ENCODE data around the gene BIVM. TPM values are rescaled to one million over a fixed set of nuclear protein-coding genes. Genes with fewer than 3 reads are reported as not detected.

BIVM gene
- total and polyA plus RNA-seq, 2 experiments from 2014 or later, result 3.2 to 4.2 TPM

DNA sequence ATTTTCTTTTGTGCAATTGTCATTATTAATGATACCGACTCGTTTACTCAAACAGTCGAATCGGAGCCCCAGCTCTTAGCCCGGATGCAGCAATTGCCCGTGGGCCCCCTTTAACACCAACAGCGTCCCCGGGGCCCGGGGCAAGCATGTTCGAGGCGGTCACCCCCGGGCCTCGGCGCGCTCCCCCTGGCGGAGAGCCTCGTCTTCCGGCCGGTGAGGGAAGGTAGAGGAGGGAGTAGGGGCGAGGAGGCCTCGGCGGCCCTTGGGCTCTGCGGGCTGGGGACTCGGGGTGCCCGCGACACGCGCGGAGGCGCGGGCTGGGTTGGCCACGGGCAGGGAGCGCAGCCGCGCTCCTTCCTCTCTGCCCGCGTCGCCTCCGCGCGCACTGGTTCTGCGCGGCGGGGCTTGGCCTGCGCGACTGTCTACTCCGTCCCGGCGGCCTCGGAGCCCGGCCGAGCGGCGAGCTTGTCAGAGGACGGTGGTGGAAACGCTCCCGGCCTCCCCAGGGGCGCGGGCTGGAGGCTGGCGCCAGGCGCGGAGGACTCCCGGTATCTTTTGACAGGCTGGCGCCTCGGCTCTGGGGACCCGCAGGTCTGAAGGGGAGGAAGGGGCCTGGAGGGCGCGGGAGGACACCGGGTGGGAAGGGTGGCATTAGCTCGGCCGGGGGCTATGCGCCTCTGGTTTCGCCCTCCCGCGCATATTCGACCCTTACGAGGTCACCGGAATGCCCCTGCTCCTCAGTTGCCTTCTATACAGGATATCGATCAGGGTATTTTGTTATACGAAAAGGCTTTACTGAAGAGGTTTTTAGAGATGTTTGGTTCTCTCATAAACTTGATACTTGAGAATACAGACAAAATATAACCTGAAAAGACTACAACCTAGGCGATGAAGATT, 1.5 kb downstream of the BIVM start:
- Mint-ChIP-seq H3K4me3 (peak overlapping the region; percentile 93), H3K4me1 (0 out of 3 replicates have a peak, but pooled peaks cover 2% of the 10 kb centered on the region), H3K27me3 (ENCODE audit: insufficient read depth, low read depth, poor library complexity) (peaks cover 14% of the 10 kb centered on the region), H3K27ac (no peak overlapping the region), H3K9me3 (no peaks in the 10 kb centered on the region), H3K36me3 (ENCODE audit: low read depth) (no peaks in the 10 kb centered on the region; the same call in 2 of the 3 replicates)
- peaks cover 39% of the 10 kb centered on the region for H3K27me3 ChIP-seq (ENCODE audit: insufficient read depth)
- peaks cover 9% of the 10 kb centered on the region; the same call in 1 of the 2 replicates for H3K79me2 ChIP-seq (replicated peaks; ENCODE audit: insufficient read depth)
- H3K9me2 ChIP-seq (ENCODE audit: insufficient read depth), result no peaks in the 10 kb centered on the region
- no peaks in the 10 kb centered on the region for H3K36me3 ChIP-seq (ENCODE audit: insufficient read depth)
- no peak overlapping the region for H3K27ac ChIP-seq (ENCODE audit: low read depth)
- H3F3A ChIP-seq (replicated peaks; ENCODE audit: low read depth), result 0 out of 2 replicates have a peak, but pooled peaks cover 3% of the 10 kb centered on the region
- H2AFZ ChIP-seq, result peak overlapping the region; percentile 97
- TF ChIP-seq EZH2 (IDR thresholded peaks at IDR 0.05; ENCODE audit: low read depth, unreplicated experiment), result peak; percentile 11
- TF ChIP-seq CREB1 (CRISPR knock-in tag; IDR thresholded peaks at IDR 0.05; ENCODE audit: low read depth), result no peak
- TF ChIP-seq, protein P1, sequence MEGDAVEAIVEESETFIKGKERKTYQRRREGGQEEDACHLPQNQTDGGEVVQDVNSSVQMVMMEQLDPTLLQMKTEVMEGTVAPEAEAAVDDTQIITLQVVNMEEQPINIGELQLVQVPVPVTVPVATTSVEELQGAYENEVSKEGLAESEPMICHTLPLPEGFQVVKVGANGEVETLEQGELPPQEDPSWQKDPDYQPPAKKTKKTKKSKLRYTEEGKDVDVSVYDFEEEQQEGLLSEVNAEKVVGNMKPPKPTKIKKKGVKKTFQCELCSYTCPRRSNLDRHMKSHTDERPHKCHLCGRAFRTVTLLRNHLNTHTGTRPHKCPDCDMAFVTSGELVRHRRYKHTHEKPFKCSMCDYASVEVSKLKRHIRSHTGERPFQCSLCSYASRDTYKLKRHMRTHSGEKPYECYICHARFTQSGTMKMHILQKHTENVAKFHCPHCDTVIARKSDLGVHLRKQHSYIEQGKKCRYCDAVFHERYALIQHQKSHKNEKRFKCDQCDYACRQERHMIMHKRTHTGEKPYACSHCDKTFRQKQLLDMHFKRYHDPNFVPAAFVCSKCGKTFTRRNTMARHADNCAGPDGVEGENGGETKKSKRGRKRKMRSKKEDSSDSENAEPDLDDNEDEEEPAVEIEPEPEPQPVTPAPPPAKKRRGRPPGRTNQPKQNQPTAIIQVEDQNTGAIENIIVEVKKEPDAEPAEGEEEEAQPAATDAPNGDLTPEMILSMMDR (conservative IDR thresholded peaks at IDR 0.05; ENCODE audit: low read depth in 2 of 2), result peak; percentile 69 to 81
- H3K4me3 ChIP-seq, result peak overlapping the region; percentile 76
- H3K4me1 ChIP-seq (ENCODE audit: insufficient read depth), result peaks cover 6% of the 10 kb centered on the region
- peak; percentile 83 for ATAC-seq
- H3K4me2 ChIP-seq, result peak overlapping the region; percentile 88
- peak; percentile 85 for DNase-seq (ENCODE audit: low spot score)
- H4K20me1 ChIP-seq (replicated peaks; ENCODE audit: insufficient read depth), result no peaks in the 10 kb centered on the region

DNA sequence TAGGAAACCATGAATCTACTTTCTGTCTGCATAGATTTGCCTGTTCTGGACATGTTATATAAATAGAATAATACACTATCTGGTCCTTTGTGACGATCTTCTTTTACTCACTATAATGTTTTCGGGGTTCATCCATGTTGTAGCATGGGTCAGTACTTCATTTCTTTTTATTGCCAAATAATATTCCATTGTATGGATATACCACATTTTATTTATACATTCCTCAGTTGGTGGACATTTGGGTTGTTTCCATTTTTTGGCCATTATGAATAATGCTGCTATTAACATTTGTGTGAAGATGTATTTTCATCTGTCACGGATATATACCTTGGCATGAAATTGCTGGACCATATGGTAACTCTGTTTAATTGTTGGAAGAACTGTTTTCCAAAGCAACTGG, 6.8 kb downstream of the BIVM start:
- Histone ChIP-seq H3K9me2 (ENCODE audit: insufficient read depth) (no peaks in the 10 kb centered on the region), H3K4me3 (no peak overlapping the region), H3K27me3 (ENCODE audit: insufficient read depth) (peaks cover 11% of the 10 kb centered on the region), H4K20me1 (replicated peaks; ENCODE audit: insufficient read depth) (no peaks in the 10 kb centered on the region), H3F3A (replicated peaks; ENCODE audit: low read depth) (0 out of 2 replicates have a peak, but pooled peaks cover 2% of the 10 kb centered on the region), H3K4me2 (no peak overlapping the region), H3K36me3 (ENCODE audit: insufficient read depth) (no peaks in the 10 kb centered on the region), H3K27ac (ENCODE audit: low read depth) (no peak overlapping the region), H2AFZ (no peak overlapping the region), H3K4me1 (ENCODE audit: insufficient read depth) (no peaks in the 10 kb centered on the region), H3K79me2 (replicated peaks; ENCODE audit: insufficient read depth) (no peaks in the 10 kb centered on the region; the same call in 1 of the 2 replicates)
- Mint-ChIP-seq H3K4me3 (no peak overlapping the region), H3K27ac (no peak overlapping the region), H3K36me3 (ENCODE audit: low read depth) (no peaks in the 10 kb centered on the region), H3K27me3 (ENCODE audit: insufficient read depth, low read depth, poor library complexity) (peaks cover 5% of the 10 kb centered on the region), H3K4me1 (no peaks in the 10 kb centered on the region), H3K9me3 (no peaks in the 10 kb centered on the region)
- no peak for ATAC-seq
- no peak for DNase-seq (ENCODE audit: low spot score)
- TF ChIP-seq STAT1 (IDR thresholded peaks at IDR 0.05; ENCODE audit: unreplicated experiment) (no peak), ZNF114 (CRISPR knock-in tag; IDR thresholded peaks at IDR 0.05) (no peak), ZNF331 (CRISPR knock-in tag; IDR thresholded peaks at IDR 0.05; ENCODE audit: low read depth) (no peak), EZH2 (IDR thresholded peaks at IDR 0.05; ENCODE audit: low read depth, unreplicated experiment) (no peak), POLR2AphosphoS5 (IDR thresholded peaks at IDR 0.05; ENCODE audit: low read depth) (no peak), CREB1 (CRISPR knock-in tag; IDR thresholded peaks at IDR 0.05; ENCODE audit: low read depth) (no peak), JUNB (IDR thresholded peaks at IDR 0.05; ENCODE audit: unreplicated experiment) (no peak), EZH2phosphoT487 (IDR thresholded peaks at IDR 0.05; ENCODE audit: unreplicated experiment) (no peak), NANOG (IDR thresholded peaks at IDR 0.05; ENCODE audit: borderline replicate concordance) (no peak)
- TF ChIP-seq, protein P2, sequence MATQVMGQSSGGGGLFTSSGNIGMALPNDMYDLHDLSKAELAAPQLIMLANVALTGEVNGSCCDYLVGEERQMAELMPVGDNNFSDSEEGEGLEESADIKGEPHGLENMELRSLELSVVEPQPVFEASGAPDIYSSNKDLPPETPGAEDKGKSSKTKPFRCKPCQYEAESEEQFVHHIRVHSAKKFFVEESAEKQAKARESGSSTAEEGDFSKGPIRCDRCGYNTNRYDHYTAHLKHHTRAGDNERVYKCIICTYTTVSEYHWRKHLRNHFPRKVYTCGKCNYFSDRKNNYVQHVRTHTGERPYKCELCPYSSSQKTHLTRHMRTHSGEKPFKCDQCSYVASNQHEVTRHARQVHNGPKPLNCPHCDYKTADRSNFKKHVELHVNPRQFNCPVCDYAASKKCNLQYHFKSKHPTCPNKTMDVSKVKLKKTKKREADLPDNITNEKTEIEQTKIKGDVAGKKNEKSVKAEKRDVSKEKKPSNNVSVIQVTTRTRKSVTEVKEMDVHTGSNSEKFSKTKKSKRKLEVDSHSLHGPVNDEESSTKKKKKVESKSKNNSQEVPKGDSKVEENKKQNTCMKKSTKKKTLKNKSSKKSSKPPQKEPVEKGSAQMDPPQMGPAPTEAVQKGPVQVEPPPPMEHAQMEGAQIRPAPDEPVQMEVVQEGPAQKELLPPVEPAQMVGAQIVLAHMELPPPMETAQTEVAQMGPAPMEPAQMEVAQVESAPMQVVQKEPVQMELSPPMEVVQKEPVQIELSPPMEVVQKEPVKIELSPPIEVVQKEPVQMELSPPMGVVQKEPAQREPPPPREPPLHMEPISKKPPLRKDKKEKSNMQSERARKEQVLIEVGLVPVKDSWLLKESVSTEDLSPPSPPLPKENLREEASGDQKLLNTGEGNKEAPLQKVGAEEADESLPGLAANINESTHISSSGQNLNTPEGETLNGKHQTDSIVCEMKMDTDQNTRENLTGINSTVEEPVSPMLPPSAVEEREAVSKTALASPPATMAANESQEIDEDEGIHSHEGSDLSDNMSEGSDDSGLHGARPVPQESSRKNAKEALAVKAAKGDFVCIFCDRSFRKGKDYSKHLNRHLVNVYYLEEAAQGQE (IDR thresholded peaks at IDR 0.05; ENCODE audit: unreplicated experiment), result no peak
- TF ChIP-seq, protein P1 (conservative IDR thresholded peaks at IDR 0.05; ENCODE audit: low read depth in 2 of 2), result no peak
- TF ChIP-seq, protein P3, sequence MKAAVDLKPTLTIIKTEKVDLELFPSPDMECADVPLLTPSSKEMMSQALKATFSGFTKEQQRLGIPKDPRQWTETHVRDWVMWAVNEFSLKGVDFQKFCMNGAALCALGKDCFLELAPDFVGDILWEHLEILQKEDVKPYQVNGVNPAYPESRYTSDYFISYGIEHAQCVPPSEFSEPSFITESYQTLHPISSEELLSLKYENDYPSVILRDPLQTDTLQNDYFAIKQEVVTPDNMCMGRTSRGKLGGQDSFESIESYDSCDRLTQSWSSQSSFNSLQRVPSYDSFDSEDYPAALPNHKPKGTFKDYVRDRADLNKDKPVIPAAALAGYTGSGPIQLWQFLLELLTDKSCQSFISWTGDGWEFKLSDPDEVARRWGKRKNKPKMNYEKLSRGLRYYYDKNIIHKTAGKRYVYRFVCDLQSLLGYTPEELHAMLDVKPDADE (IDR thresholded peaks at IDR 0.05), result no peak
